Mucosa of stomach (tissue), 1 donor: ENCODE results near the gene CCL5.
"Not testable (repeated sequence)": the region's sequence is repeated elsewhere in the genome, so short reads cannot be mapped to it uniquely, and the experiment has no call there.

Source experiments
- H3K27me3 ChIP-seq: one replicate; pipeline ENCODE4 v1.7.0; 2013; ENCODE audit warnings: mild to moderate bottlenecking, low read length; ENCODE audit not compliant: control insufficient read depth, insufficient read depth
- H3K36me3 ChIP-seq: one replicate; pipeline ENCODE4 v1.7.0; 2013; ENCODE audit warnings: low read length; ENCODE audit not compliant: control insufficient read depth, insufficient read depth
- H3K4me1 ChIP-seq: one replicate; pipeline ENCODE4 v1.7.0; 2013; ENCODE audit warnings: mild to moderate bottlenecking, low read length; ENCODE audit not compliant: control insufficient read depth, insufficient read depth
- H3K4me3 ChIP-seq: one replicate; pipeline ENCODE4 v1.7.0; 2013; ENCODE audit warnings: low read length
- H3K9ac ChIP-seq: one replicate; pipeline ENCODE4 v1.7.0; 2013; ENCODE audit warnings: mild to moderate bottlenecking, low read length, moderate library complexity
- H3K9me3 ChIP-seq: one replicate; pipeline ENCODE4 v1.7.0; 2013; ENCODE audit warnings: mild to moderate bottlenecking, low read length, moderate library complexity; ENCODE audit not compliant: control insufficient read depth
- donor health status: Pancreatic carcinoma.

Gene CCL5

DNA sequence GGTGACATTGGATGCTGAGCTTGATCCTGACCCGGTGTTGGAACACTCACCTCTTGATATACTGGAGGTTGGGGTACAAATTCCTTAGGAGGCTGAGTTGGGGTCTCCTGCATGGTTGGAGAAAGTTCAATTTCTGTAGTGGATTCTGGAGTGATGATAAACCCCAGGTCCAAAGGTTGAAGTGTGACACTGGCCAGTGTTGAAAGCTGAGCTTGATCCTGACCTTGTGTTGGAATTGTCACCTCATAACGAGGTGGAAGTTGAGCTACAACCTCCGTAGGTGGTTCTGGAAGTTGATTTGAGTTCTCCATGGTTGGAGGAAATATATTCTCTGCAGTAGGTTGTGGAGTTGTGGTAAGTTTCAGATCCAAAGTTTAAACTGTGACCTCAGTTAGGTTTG lies 29.2 kb upstream of the CCL5 start:
- H3K36me3 ChIP-seq, result no peaks in the 10 kb centered on the region
- H3K9me3 ChIP-seq, result no peaks in the 10 kb centered on the region
- no peak overlapping the region for H3K4me3 ChIP-seq
- no peaks in the 10 kb centered on the region for H3K4me1 ChIP-seq
- H3K27me3 ChIP-seq, result no peaks in the 10 kb centered on the region
- H3K9ac ChIP-seq, result no peak overlapping the region

DNA sequence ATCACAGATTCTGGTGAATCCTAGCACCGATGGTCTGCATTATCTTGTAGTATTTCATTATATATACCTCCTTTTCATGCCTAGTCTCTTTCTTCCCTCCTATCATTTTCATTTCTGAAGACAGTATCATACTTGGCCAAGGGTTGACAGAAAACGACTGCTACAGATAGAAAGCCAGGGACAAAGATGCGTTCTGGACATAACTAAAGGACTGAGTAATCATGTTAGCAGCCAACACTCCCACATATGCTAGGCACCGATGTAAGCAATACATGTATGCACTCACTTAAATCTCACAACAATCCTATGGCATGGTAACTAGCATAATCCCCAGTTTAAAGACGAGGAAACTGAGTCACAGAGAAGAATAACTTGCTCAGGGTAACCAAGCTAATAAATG lies 27.5 kb upstream of the CCL5 start:
- Histone ChIP-seq H3K27me3 (no peaks in the 10 kb centered on the region), H3K9me3 (no peaks in the 10 kb centered on the region), H3K4me3 (no peak overlapping the region), H3K36me3 (no peaks in the 10 kb centered on the region), H3K9ac (no peak overlapping the region), H3K4me1 (no peaks in the 10 kb centered on the region)

DNA sequence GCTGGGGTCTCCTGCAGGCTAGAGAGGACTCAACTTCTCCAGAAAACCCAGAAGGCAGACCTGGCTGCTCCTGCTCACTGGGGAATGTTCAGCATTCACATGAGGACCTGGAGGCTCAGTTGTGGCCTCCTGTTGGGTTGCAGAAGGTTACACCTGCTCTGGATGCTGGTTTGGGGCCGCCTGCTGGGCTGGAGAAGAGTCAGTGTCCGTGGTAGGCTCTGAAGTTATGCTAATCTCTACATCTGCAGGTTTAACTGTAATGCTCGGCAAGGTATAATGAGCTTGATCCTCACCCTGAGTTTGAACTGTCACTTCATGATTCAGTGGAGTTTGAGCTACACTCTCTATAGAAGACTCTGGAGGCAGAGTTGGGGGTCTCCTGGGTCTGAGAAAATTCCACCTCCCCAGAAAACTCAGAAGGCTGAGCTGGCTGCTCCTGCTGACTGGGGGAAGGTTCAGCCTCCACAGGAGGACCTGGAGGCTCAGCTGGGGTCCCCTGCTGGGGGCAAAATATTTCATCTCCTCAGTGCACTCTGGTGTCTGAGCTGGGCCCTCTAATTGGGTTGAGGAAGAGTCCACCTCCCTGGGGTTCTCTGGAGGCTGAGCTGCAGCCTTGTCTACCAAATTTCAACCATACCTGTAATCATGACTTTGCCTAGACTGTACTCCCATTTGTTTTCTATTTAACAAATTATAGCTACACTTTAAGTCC lies 26.9 kb upstream of the CCL5 start:
- no peaks in the 10 kb centered on the region for H3K27me3 ChIP-seq
- no peaks in the 10 kb centered on the region for H3K36me3 ChIP-seq
- no peaks in the 10 kb centered on the region for H3K9me3 ChIP-seq
- H3K4me1 ChIP-seq, result no peaks in the 10 kb centered on the region
- no peak overlapping the region for H3K4me3 ChIP-seq
- no peak overlapping the region for H3K9ac ChIP-seq

DNA sequence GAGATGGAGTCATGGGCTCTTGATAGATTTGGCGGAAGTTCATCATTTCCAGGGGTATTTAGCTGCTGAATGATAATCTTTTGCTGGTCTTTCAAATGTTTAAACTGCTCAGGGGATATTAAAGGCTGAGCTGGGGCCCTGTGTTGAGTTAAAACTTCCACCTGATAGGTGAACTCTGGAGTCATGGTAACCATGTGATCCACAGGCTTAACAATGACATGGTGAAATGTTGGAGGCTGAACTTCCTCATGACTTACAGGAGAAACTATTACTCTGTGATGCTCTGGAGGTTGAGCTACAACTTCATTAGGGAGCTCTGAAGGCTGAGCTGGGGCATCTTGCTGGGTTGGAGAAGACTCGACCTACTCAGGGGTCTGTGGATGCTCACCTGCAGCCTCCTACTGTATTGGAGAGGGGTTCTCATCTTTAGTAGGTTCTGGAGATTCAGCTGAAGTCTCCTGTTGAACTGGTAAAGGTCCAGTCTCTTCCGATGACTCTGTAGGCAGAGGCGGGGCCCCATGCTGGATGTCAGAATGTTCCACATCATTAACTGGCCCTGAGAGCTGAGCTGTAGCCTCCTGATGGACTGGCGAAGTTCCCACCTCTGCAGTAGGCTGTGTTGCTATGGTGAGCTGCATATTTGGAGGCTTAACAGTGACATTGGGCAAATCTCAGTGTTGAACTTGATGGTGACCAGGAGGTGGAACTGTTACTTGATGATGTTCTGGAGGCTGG lies 26.2 kb upstream of the CCL5 start:
- no peaks in the 10 kb centered on the region for H3K27me3 ChIP-seq
- H3K36me3 ChIP-seq, result no peaks in the 10 kb centered on the region
- no peaks in the 10 kb centered on the region for H3K4me1 ChIP-seq
- H3K9me3 ChIP-seq, result no peaks in the 10 kb centered on the region
- H3K9ac ChIP-seq, result no peak overlapping the region
- no peak overlapping the region for H3K4me3 ChIP-seq

DNA sequence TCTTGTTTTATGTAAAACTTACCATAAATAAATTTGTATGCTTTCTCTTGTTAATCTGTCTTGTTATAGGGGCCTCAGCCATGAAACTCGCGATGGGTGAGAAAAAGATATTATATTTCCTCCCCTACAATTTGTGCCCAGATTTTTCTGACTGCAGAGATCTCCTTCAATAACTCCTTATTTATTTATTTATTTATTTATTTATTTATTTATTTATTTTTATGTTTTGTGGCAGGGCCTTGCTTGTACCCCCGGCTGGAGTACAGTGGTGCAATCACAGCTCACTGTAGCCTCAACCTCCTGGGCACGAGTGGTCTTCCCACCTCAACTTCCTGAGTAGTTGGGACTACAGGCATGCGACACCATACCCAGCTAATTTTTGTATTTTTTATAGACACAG lies 23.3 kb upstream of the CCL5 start:
- Histone ChIP-seq H3K4me3 (no peak overlapping the region), H3K9me3 (no peaks in the 10 kb centered on the region), H3K4me1 (no peaks in the 10 kb centered on the region), H3K9ac (no peak overlapping the region), H3K27me3 (no peaks in the 10 kb centered on the region), H3K36me3 (no peaks in the 10 kb centered on the region)

DNA sequence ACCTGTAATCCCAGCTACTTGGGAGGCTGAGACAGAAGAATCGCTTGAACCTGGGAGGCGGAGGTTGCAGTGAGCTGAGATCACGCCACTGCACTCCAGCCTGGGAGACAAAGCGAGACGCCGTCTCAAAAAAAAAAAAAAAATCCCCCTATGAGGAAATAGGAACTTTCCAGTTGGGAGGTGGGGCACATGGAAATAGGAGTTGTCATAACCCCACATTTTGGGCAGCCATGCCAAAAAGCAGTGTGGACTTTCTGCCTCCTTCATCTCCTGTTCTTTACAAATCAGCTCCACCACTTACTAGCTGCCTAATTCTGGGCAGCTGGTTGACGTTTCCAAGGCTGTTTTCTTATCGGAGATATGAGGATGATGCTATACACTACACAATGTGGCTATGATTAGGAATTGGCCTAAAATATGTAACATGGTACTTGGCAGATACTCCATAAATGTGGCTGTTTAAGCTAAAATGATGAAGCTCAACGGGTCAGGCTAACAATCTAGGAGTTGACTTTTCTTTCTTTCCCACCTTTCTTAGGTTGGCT lies 21.5 kb upstream of the CCL5 start:
- Histone ChIP-seq H3K9me3 (no peaks in the 10 kb centered on the region), H3K36me3 (no peaks in the 10 kb centered on the region), H3K4me3 (no peak overlapping the region), H3K9ac (no peak overlapping the region), H3K4me1 (no peaks in the 10 kb centered on the region), H3K27me3 (no peaks in the 10 kb centered on the region)

- H3K4me3 ChIP-seq, result no peak overlapping the region
- H3K27me3 ChIP-seq, result no peaks in the 10 kb centered on the region
- H3K9me3 ChIP-seq, result no peaks in the 10 kb centered on the region
- no peaks in the 10 kb centered on the region for H3K36me3 ChIP-seq
- no peaks in the 10 kb centered on the region for H3K4me1 ChIP-seq
- no peak overlapping the region for H3K9ac ChIP-seq
Observed at GRCh38 chr17:35900708-35901480, 20.7 kb upstream of the CCL5 start.

GRCh38 chr17:35900280-35900679 lies 20.1 kb upstream of the CCL5 start:
- no peak overlapping the region for H3K9ac ChIP-seq
- H3K4me1 ChIP-seq, result no peaks in the 10 kb centered on the region
- H3K27me3 ChIP-seq, result no peaks in the 10 kb centered on the region
- no peak overlapping the region for H3K4me3 ChIP-seq
- no peaks in the 10 kb centered on the region for H3K36me3 ChIP-seq
- no peaks in the 10 kb centered on the region for H3K9me3 ChIP-seq

GRCh38 chr17:35898283-35899070 lies 18.3 kb upstream of the CCL5 start:
- no peaks in the 10 kb centered on the region for H3K9me3 ChIP-seq
- H3K4me1 ChIP-seq, result no peaks in the 10 kb centered on the region
- no peaks in the 10 kb centered on the region for H3K27me3 ChIP-seq
- H3K4me3 ChIP-seq, result no peak overlapping the region
- no peaks in the 10 kb centered on the region for H3K36me3 ChIP-seq
- no peak overlapping the region for H3K9ac ChIP-seq

DNA sequence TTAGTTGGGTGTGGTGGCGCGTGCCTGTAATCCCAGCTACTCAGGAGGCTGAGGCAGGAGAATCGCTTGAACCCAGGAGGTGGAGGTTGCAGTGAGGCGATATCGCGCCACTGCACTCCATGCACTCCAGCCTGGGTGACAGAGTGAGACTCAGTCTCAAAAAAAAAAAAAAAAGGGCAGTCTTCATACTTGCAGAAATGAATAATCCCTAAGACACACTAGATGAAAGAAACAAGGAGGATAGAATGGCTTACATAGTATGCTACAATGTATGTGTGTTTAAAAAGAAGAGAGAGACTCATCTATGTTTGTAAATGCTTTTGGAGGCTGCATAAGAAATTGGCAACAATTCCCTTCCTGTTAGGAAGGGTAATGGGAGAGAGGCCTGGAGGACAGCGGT lies 17.6 kb upstream of the CCL5 start:
- H3K36me3 ChIP-seq, H3K27me3 ChIP-seq, H3K4me1 ChIP-seq: not testable (repeated sequence)

GRCh38 chr17:35895636-35896587 lies 15.8 kb upstream of the CCL5 start:
- H3K27me3 ChIP-seq, result no peaks in the 10 kb centered on the region
- H3K4me1 ChIP-seq, result no peaks in the 10 kb centered on the region
- no peaks in the 10 kb centered on the region for H3K9me3 ChIP-seq
- no peak overlapping the region for H3K4me3 ChIP-seq
- H3K9ac ChIP-seq, result no peak overlapping the region
- no peaks in the 10 kb centered on the region for H3K36me3 ChIP-seq

More for the DNA sequence above, 17.6 kb upstream of the CCL5 start:
- H3K9me3 ChIP-seq, H3K4me3 ChIP-seq, H3K9ac ChIP-seq: not testable (repeated sequence)
